ENCODE measurements around the gene LDB2. TPM values are rescaled to one million over a fixed set of nuclear protein-coding genes. Genes with fewer than 3 reads are reported as not detected.

LDB2 gene
- total RNA-seq, 1 experiment from 2014 or later, result not detected

DNA sequence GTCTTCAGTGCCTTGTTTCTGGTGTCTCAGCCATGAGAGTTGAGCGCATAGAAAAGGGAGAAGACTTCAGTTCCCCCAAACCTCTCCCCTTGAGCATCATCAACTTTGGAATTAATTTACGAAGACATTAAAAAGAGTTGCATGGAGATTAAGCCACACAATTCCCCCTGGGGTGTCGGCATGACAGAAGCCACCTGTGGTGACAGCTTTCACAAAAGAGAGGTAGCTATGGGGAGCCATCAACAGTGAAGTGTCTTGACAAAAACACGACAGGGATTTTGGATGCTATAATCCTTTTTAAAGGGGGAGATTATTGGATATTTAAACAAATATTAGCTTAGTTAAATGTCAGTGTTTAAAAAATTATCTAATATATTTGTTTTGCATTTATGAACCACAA lies 307.6 kb downstream of the LDB2 start:
- TF ChIP-seq, protein P1, sequence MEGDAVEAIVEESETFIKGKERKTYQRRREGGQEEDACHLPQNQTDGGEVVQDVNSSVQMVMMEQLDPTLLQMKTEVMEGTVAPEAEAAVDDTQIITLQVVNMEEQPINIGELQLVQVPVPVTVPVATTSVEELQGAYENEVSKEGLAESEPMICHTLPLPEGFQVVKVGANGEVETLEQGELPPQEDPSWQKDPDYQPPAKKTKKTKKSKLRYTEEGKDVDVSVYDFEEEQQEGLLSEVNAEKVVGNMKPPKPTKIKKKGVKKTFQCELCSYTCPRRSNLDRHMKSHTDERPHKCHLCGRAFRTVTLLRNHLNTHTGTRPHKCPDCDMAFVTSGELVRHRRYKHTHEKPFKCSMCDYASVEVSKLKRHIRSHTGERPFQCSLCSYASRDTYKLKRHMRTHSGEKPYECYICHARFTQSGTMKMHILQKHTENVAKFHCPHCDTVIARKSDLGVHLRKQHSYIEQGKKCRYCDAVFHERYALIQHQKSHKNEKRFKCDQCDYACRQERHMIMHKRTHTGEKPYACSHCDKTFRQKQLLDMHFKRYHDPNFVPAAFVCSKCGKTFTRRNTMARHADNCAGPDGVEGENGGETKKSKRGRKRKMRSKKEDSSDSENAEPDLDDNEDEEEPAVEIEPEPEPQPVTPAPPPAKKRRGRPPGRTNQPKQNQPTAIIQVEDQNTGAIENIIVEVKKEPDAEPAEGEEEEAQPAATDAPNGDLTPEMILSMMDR (IDR thresholded peaks at IDR 0.05; ENCODE audit: unreplicated experiment), result no peak
- no peaks in the 10 kb centered on the region for H3K27me3 Mint-ChIP-seq (ENCODE audit: unreplicated experiment)
- no peak overlapping the region for H3K4me3 Mint-ChIP-seq (ENCODE audit: low read depth, unreplicated experiment)
- H3K4me1 Mint-ChIP-seq (ENCODE audit: low read depth, unreplicated experiment), result no peaks in the 10 kb centered on the region
- intact Hi-C loops (cut with micrococcal nuclease; ENCODE audit: unreplicated experiment), result no loop called here
- H3K27ac Mint-ChIP-seq (ENCODE audit: unreplicated experiment), result no peak overlapping the region
- DNase-seq, result no peak
- no peaks in the 10 kb centered on the region for H3K36me3 Mint-ChIP-seq (ENCODE audit: insufficient read depth, unreplicated experiment)
- CTCF ChIA-PET, result no interaction called here
- no peaks in the 10 kb centered on the region for H3K9me3 Mint-ChIP-seq (ENCODE audit: low read depth, unreplicated experiment)
- BruUV-seq (replicated peaks), result no TSS peak

DNA sequence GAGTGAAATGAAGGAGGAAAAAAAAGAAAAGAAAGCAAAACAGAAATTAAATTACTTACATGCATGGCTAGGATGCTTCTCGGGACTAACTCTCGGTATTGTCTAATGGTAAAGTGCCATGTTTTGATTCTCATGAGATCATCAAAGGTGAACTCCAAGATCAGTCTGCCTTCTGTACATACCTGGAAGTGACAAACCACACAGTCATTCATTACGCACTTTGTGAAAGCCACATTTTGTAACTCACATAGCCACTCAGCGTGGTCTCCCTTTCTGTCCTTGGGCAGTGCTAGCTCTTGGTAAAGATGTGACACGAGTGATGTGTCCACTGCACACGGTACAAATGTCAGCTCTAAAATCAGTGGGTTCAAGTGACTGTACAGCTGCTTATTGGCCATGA lies 309.8 kb downstream of the LDB2 start:
- no peak overlapping the region for H3K27ac Mint-ChIP-seq (ENCODE audit: unreplicated experiment)
- BruUV-seq (replicated peaks), result no TSS peak
- H3K36me3 Mint-ChIP-seq (ENCODE audit: insufficient read depth, unreplicated experiment), result no peaks in the 10 kb centered on the region
- TF ChIP-seq, protein P1 (IDR thresholded peaks at IDR 0.05; ENCODE audit: unreplicated experiment), result no peak
- no peaks in the 10 kb centered on the region for H3K9me3 Mint-ChIP-seq (ENCODE audit: low read depth, unreplicated experiment)
- H3K4me1 Mint-ChIP-seq (ENCODE audit: low read depth, unreplicated experiment), result no peaks in the 10 kb centered on the region
- intact Hi-C loops (cut with micrococcal nuclease; ENCODE audit: unreplicated experiment), result no loop called here
- CTCF ChIA-PET, result no interaction called here
- H3K27me3 Mint-ChIP-seq (ENCODE audit: unreplicated experiment), result no peaks in the 10 kb centered on the region
- no peak for DNase-seq
- no peak overlapping the region for H3K4me3 Mint-ChIP-seq (ENCODE audit: low read depth, unreplicated experiment)

DNA sequence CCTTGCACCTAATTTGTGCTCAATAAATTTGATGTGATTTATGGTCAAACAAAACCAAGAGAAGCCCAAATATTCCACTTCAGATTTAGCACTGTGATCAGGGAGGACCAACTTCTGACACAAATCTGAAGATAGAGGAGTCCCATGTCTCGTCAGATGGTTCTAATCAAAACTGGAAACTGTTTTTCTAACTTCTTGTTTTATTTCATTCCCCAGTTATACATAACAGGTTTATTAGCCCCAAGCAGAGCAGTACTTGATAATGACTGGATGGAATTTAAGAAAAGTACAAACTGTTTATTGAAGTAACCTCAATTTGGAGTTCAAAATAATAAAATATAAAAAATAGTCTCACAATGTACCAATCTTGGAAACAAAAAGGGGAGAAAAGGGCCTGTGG lies 310.3 kb downstream of the LDB2 start:
- H3K36me3 Mint-ChIP-seq (ENCODE audit: insufficient read depth, unreplicated experiment), result no peaks in the 10 kb centered on the region
- CTCF ChIA-PET, result no interaction called here
- intact Hi-C loops (cut with micrococcal nuclease; ENCODE audit: unreplicated experiment), result no loop called here
- TF ChIP-seq, protein P1 (IDR thresholded peaks at IDR 0.05; ENCODE audit: unreplicated experiment), result no peak
- H3K4me3 Mint-ChIP-seq (ENCODE audit: low read depth, unreplicated experiment), result no peak overlapping the region
- no TSS peak for BruUV-seq (replicated peaks)
- H3K27ac Mint-ChIP-seq (ENCODE audit: unreplicated experiment), result no peak overlapping the region
- no peaks in the 10 kb centered on the region for H3K9me3 Mint-ChIP-seq (ENCODE audit: low read depth, unreplicated experiment)
- no peaks in the 10 kb centered on the region for H3K27me3 Mint-ChIP-seq (ENCODE audit: unreplicated experiment)
- H3K4me1 Mint-ChIP-seq (ENCODE audit: low read depth, unreplicated experiment), result no peaks in the 10 kb centered on the region
- DNase-seq, result no peak

DNA sequence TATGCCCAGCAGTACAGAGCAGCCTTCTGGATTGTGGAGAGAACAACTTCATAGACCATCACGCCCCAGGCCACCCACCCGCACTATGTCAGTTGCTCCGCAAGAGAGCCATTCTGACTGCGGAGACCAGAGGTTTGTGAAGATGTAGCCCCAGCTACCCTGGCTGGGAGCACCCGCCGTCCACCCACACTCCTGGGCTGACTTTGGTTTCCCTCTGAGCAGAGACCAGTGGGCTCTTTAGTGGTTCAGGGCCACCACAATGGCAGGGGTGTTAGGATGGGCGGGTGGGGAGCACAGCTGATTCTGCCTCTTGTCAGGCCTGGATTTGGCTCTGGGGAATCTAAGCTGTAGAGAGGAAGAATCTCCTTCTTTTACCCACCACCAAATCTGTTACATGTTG lies 313.4 kb downstream of the LDB2 start:
- DNase-seq, result no peak
- Mint-ChIP-seq H3K27ac (ENCODE audit: unreplicated experiment) (no peak overlapping the region), H3K9me3 (ENCODE audit: low read depth, unreplicated experiment) (no peaks in the 10 kb centered on the region), H3K36me3 (ENCODE audit: insufficient read depth, unreplicated experiment) (no peaks in the 10 kb centered on the region), H3K4me1 (ENCODE audit: low read depth, unreplicated experiment) (no peaks in the 10 kb centered on the region), H3K4me3 (ENCODE audit: low read depth, unreplicated experiment) (no peak overlapping the region), H3K27me3 (ENCODE audit: unreplicated experiment) (peaks cover 5% of the 10 kb centered on the region)
- no TSS peak for BruUV-seq (replicated peaks)
- TF ChIP-seq, protein P1 (IDR thresholded peaks at IDR 0.05; ENCODE audit: unreplicated experiment), result no peak
- CTCF ChIA-PET, result no interaction called here
- intact Hi-C loops (cut with micrococcal nuclease; ENCODE audit: unreplicated experiment), result no loop called here

DNA sequence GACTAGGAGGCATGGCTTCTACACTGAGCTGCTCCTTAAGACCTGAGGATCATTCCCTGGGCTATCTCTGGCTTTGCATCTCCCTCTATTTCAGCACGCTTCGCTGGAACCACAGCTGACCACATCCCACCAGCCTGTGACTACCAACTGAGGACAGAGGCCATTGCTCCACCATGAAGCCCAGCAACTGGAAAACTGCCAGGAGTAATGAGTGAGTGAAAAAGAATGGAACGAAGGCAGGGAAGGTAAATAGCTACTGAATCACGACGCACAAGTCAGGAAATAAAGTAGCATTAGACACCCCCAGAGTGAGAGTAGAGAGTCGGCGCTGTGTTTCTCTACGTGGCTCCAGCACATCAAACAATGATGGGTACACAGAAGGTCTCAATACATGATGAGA lies 314.7 kb downstream of the LDB2 start:
- Mint-ChIP-seq H3K4me1 (ENCODE audit: low read depth, unreplicated experiment) (no peaks in the 10 kb centered on the region), H3K4me3 (ENCODE audit: low read depth, unreplicated experiment) (no peak overlapping the region), H3K36me3 (ENCODE audit: insufficient read depth, unreplicated experiment) (no peaks in the 10 kb centered on the region), H3K27me3 (ENCODE audit: unreplicated experiment) (peaks cover 14% of the 10 kb centered on the region), H3K27ac (ENCODE audit: unreplicated experiment) (no peak overlapping the region), H3K9me3 (ENCODE audit: low read depth, unreplicated experiment) (no peaks in the 10 kb centered on the region)
- CTCF ChIA-PET, result no interaction called here
- TF ChIP-seq, protein P1 (IDR thresholded peaks at IDR 0.05; ENCODE audit: unreplicated experiment), result no peak
- no peak for DNase-seq
- no TSS peak for BruUV-seq (replicated peaks)
- intact Hi-C loops (cut with micrococcal nuclease; ENCODE audit: unreplicated experiment), result no loop called here

Measured in Calu3 (cell line).